ENCODE results near the gene MRPL10. TPM values are rescaled to one million over a fixed set of nuclear protein-coding genes. Genes with fewer than 3 reads are reported as not detected.

The MRPL10 gene
- total RNA-seq, 4 donors from 2014 or later = 14.7 to 44.1 (median 27.7) TPM

DNA sequence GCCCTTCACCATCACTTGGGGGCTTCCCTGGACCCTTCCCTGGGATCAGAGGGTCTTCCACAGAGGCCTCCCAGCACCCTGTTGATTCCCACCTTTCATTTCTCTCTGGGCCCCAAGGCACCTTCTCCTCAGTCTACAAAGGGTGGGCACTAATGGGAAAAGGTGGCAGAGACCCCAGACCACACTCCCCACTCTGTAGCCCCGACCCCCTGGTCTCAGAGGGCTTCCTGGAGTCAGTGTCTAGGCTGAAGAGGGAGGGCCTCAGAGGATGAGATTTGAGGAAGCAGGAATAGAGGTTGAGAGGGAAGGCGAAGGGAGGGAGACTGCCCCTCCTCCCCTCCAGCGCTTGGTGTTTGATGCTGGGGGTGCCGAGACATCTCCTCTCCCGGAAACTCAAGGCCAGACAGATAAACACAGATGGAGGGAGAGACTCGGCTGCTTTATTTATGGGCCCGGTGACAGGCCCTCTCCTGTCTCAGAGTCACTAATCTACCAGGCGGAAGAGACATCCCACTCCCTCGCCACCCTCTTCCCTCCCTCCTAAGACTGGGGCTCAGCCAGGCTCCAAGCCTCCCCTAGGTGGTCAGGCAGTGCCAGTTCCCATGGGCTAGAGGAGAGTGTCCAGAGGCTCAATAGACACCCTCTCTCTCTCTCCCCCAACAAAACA is 46.2 kb upstream of the MRPL10 start:
- intact Hi-C loops (cut with DNase I; ENCODE audit: low total_unique reads) = no loop called here
- no peak for TF ChIP-seq POLR2A (IDR thresholded peaks at IDR 0.05)
- TF ChIP-seq CTCF (IDR thresholded peaks at IDR 0.05) = no peak
- Histone ChIP-seq H3K4me1 (peaks cover 0 to 4% of the 10 kb centered on the region in 2 donors), H3K27ac (no peak overlapping the region), H3K9me3 (no peaks in the 10 kb centered on the region), H3K4me3 (no peak overlapping the region), H3K36me3 (no peaks in the 10 kb centered on the region), H3K27me3 (peaks cover 0 to 6% of the 10 kb centered on the region in 2 donors)
- no peak for DNase-seq

DNA sequence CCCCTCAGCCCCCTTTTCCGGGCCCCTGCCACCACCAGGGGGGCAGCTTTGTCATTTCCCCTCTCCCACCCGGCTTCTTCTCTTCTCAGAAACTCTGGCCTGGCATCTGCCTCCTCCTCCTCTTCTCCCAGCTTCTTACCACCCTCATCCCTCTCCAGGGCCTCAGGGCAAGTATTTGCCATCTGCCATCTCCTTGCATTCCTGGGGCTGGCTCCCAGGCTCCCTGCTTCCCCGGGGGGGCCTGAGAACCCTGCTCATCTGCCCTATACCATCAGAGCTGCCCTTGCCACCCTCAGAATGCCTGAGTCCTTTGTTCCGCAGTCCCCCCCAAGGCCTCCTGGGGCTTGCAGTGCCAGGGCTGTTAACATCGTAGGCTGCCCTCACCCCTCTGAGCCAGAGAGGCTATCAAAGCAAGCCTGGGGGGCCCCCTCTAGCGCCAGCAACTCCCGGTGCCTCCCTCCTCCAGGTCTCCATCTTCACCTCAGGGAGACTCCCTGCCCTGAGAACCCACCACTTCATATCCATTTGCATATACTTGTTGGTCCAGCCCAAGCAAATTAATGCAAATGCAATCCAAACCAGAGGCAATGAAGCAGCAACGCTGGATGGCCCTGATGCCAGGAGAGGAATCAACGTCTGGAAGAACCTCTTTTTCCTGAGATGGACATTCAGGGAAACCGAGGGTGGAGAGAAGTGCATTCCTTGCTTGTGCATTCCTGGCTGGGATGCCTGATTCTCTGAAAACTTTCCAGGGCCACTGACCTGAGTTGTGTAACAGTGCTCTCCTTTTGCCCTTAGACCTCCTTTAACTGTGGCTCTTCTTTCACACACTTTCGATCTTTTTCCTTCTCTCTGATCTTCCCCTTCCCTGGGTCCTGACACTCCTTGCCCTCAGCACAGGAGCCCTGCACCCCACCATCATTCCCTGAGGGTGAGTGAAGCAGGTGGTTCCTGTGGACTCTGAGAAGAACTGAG is 44.0 kb upstream of the MRPL10 start:
- no peaks in the 10 kb centered on the region for H3K36me3 ChIP-seq
- no peak overlapping the region for H3K27ac ChIP-seq
- no peak overlapping the region for H3K4me3 ChIP-seq
- H3K27me3 ChIP-seq = peaks cover 0 to 9% of the 10 kb centered on the region in 2 donors
- no peaks in the 10 kb centered on the region for H3K9me3 ChIP-seq
- peaks cover 0 to 8% of the 10 kb centered on the region in 2 donors for H3K4me1 ChIP-seq
- no peak for DNase-seq
- TF ChIP-seq CTCF (IDR thresholded peaks at IDR 0.05) (no peak), POLR2A (IDR thresholded peaks at IDR 0.05) (no peak)
- intact Hi-C loops (cut with DNase I; ENCODE audit: low total_unique reads) = no loop called here

GRCh38 chr17:47873200-47874090 is 42.1 kb upstream of the MRPL10 start:
- intact Hi-C loops (cut with DNase I; ENCODE audit: low total_unique reads) = no loop called here
- TF ChIP-seq CTCF (IDR thresholded peaks at IDR 0.05) (no peak), POLR2A (IDR thresholded peaks at IDR 0.05) (no peak)
- Histone ChIP-seq H3K4me3 (no peak overlapping the region), H3K4me1 (peaks cover 0 to 8% of the 10 kb centered on the region in 2 donors), H3K27me3 (peaks cover 0 to 9% of the 10 kb centered on the region in 2 donors), H3K9me3 (no peaks in the 10 kb centered on the region), H3K36me3 (no peaks in the 10 kb centered on the region), H3K27ac (no peak overlapping the region)
- no peak for DNase-seq

- intact Hi-C loops (cut with DNase I; ENCODE audit: low total_unique reads) = no loop called here
- DNase-seq = no peak
- Histone ChIP-seq H3K4me1 (peaks cover 0 to 8% of the 10 kb centered on the region in 2 donors), H3K4me3 (no peak overlapping the region), H3K36me3 (no peaks in the 10 kb centered on the region), H3K27ac (no peak overlapping the region), H3K9me3 (no peaks in the 10 kb centered on the region), H3K27me3 (peaks cover 0 to 9% of the 10 kb centered on the region in 2 donors)
- TF ChIP-seq POLR2A (IDR thresholded peaks at IDR 0.05) = no peak
These were observed 41.4 kb upstream of the MRPL10 start for GRCh38 chr17:47872651-47873161.

- no peaks in the 10 kb centered on the region for H3K9me3 ChIP-seq
- H3K36me3 ChIP-seq = no peaks in the 10 kb centered on the region
- peaks cover 0 to 9% of the 10 kb centered on the region in 2 donors for H3K27me3 ChIP-seq
- no peak for DNase-seq
- TF ChIP-seq POLR2A (IDR thresholded peaks at IDR 0.05) (no peak), CTCF (IDR thresholded peaks at IDR 0.05) (no peak)
- H3K27ac ChIP-seq = no peak overlapping the region
- no peak overlapping the region for H3K4me3 ChIP-seq
- intact Hi-C loops (cut with DNase I; ENCODE audit: low total_unique reads) = no loop called here
- H3K4me1 ChIP-seq = peaks cover 0 to 8% of the 10 kb centered on the region in 2 donors
These were observed 40.8 kb upstream of the MRPL10 start for GRCh38 chr17:47872019-47872650.
